ENCODE measurements around the gene SYCP2.

Gene SYCP2

GRCh38 chr20:59825944-59826759 is 107.3 kb downstream of the SYCP2 start:
- no peak overlapping the region for H3K4me3 ChIP-seq
- peak overlapping the region in 1 of 21 experiments; percentile 31 for H3K27ac ChIP-seq

GRCh38 chr20:59825563-59825920 is 107.9 kb downstream of the SYCP2 start:
- H3K27ac ChIP-seq = no peak overlapping the region

DNA sequence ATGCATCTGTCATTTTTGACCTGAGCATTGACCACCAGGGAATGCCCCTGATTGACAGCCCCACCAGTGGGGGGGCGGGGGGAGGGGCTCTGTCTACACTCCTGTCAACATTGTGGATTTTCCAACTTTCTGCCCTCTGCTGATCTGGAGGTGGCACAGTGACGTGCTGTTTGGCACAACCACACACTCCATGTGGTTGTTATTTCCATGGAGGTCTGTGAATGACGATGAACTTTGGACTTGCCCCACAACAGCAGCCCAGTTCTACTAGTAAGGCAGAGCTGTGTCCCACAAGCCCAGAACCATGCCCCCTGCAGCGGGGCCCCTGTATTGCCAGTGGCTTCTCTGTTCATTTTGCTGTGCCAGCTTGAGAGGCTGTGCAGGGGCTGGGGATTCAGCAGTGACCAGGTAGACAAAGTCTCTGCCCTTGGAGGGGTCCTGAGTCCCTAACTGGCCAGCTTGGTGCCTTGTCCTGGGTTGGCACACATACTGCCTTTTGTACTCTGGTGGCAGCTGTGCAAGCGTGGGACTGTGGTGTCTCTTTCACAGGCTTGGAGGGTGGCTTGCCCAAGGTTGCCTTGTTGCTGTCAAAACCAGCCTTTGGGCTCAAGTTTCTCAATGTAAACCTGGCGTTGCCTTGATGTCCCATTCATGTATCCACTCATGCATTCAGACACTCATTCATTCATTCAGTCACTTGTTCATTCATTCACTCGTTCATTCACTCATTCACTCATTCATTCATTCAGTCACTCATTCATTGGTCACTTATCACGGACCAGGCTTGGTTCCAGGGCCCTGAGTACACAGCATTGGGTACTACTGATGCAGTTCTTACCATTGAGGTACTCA is 108.5 kb downstream of the SYCP2 start:
- Histone ChIP-seq H3K4me3 (no peak overlapping the region), H3K27ac (no peak overlapping the region)

More at GRCh38 chr20:59825563-59825920, 107.9 kb downstream of the SYCP2 start:
- no peak overlapping the region for H3K4me3 ChIP-seq

- Histone ChIP-seq H3K27ac (no peak overlapping the region), H3K4me3 (no peak overlapping the region)
These were observed 109.8 kb downstream of the SYCP2 start for GRCh38 chr20:59823491-59824259.

DNA sequence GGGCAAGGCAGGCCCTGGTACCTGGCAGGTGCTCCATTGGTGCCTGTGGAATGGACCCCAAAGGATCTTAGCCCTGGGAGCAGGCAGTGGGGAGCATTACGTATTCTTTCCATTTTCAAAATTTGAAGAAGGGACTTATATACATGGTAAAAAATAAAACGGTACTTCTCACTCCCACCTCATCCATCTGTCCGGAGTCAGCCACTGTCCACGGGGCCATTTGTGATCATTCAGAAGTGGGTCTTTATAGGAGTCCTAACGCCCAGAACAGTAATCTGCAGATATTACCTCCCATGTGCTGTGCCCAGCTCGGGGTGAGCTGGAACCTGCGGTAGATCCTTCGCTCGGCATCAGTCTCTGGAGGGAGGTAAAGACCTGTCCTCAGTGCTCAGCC is 110.4 kb downstream of the SYCP2 start:
- H3K4me3 ChIP-seq = no peak overlapping the region
- H3K27ac ChIP-seq = no peak overlapping the region

DNA sequence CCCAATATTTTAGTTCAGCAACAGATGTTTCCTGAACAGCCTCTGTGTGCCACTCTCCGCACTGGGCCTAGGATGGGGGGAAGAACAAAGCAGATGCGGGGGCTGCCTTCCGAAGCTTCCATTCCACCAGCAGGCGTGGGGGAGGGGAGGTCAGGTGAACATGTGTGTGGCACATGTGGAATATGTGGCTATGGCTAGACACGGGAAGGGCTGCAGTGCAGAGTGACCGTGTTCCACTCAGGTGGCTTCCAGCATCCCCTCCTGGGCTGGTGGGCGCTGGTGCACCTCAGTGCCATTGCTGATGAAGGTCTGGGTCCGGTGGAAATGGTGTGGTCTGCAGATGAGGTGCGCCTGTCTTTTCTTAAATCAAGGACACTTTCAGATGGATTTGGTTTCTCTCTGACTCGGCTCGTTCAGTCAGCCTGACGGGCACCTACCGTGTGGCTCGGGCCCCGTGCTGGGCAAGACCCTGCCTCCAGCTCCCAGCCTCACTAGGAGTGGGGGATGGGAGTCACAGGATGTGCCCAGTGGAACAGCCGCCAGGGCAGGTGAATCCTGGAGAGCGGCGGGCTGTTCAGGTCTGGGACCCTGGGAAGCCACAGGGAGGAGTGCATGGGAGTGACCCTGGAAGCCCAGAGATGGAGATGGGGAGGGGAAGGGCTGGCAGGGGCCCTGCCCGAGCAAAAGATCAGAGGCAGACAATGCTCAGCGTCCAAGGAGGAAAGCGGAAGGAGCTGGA is 111.0 kb downstream of the SYCP2 start:
- H3K27ac ChIP-seq = no peak overlapping the region
- no peak overlapping the region for H3K4me3 ChIP-seq

GRCh38 chr20:59821788-59822187 is 111.6 kb downstream of the SYCP2 start:
- Histone ChIP-seq H3K27ac (no peak overlapping the region), H3K4me3 (no peak overlapping the region)

DNA sequence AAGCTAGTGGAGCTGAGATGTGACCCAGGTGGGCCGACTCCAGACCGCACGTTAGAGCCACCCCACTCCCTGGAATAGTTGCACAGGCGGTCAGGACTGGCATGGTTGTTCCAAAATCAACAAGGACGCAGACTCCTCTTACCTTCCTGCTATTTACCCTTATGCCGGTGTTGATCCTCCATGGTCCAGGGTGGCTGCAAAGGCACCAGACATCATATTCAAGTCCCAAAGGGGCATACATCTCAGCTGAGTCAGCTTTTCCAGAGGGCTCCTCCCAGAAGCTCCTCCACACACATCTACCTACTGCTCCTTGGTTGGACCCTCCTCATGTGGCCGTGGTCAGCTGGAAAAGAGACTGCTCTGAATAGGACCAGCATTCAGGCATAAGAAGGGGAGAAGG is 112.2 kb downstream of the SYCP2 start:
- H3K27ac ChIP-seq = no peak overlapping the region
- H3K4me3 ChIP-seq = no peak overlapping the region

DNA sequence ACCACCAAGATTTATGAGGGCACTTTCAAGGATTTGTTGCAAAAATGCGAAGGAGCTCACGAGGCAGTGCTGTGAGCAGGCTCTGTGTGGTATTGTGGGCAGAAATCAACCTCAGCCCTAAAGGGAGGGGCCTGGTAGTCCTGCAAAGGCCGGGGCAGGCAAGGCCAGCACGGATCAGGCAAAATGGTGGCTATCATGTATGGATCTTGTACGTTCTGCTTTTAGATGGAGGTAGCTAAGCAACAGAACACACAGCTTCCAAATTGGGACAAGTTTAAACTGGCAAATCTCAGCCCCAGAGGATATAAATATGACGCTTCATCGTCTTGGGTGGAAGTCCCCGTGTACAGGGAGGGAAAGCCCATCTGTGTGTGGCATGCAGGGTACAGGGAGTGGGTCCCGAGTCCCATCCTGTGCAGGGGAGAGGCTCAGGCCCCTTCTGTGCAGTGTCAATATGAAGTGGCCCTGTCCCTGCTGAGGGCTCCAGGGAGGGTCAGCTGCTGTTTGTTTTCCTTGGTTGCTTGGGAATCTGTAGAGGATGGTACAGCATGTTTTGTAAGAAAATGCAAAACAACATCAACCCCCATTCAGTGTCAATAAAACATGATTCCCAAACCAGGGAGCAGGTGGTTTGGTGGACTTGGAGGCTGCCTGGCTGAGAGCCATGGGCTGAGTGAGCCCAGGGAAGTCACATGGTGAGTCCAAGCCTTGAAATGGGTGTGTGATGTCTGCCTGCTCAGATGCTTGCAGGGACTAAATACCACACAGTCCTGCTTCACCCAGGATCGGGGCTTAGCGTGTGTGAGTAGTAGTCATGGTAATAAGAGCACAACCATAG is 113.0 kb downstream of the SYCP2 start:
- Histone ChIP-seq H3K27ac (no peak overlapping the region), H3K4me3 (no peak overlapping the region)

GRCh38 chr20:59819496-59820203 is 113.8 kb downstream of the SYCP2 start:
- no peak overlapping the region for H3K27ac ChIP-seq
- no peak overlapping the region for H3K4me3 ChIP-seq

DNA sequence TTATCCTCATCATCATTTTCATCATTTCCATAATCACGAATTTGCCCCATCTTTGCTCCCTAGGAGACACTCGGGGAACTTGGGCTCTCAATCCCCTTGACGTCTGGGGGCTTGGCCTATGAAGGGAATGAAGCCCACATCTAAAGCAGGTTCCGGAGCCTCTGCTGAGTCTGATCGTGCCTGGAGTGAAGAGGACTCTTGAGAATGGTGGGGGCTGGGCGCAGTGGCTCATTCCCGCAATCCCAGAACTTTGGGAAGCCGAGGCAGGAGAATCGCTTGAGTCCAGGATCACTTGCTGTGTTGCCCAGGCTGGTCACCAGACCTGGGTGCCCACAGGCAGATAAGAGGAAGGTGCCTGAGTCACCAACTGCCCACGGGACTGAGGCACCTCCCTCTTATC is 114.5 kb downstream of the SYCP2 start:
- Histone ChIP-seq H3K27ac (no peak overlapping the region), H3K4me3 (no peak overlapping the region)

DNA sequence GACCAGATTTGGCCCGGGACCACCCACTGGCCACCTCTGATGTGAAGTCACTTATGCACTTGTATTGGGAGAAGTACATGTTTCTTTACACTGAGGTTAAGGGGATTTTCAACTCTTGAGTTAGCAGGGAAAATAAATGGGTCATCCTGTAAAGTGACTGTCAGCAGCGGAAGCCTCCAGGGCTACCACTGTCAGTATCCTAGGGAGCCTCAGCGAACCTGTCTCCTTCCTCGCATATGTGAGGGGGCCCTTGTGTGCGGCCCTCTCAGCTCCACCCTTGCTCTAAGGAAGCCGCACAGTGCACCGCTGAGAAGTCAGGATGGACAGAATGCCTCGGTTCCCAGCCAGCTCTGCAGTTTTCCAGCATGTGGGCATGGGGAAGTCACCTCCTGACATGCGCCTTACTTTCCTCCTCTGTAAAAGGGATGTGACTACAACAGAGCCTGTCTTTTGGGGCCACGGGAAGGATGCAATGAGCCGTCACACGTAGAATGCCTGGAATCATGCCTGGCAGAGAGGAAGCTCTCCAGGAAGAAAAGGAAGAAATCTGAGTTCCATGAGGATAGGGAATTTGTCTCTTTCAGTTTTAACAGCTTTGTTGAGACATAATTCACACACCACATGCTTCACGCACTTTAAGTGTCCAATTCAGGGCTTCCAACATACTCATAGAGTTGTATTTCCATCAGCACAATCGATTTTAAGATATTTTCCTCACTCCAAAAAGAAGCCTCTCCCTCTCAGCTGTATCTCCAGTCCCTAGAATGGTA is 115.4 kb downstream of the SYCP2 start:
- no peak overlapping the region for H3K27ac ChIP-seq
- H3K4me3 ChIP-seq = no peak overlapping the region

DNA sequence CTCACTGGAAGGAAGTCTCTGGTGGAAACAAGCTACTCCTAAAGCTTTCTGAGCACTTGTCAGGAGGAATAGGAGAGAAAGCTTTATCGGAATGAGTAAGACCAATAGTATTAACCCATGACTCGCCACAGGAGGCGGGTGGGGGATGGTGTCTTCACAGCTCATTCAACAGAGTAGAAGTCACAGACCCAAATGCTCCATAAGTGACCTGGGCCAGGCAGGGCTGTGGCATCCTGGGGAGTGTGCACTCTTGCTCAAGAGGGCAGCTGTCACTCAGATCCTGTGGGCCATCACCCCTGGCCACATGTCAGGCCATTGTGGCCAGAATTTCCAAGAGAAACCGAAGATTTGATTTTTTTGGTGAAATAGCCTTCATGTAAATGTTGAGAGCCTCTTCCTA is 116.0 kb downstream of the SYCP2 start:
- H3K27ac ChIP-seq = no peak overlapping the region
- H3K4me3 ChIP-seq = no peak overlapping the region

- no peak overlapping the region for H3K27ac ChIP-seq
- no peak overlapping the region for H3K4me3 ChIP-seq
These were observed 117.2 kb downstream of the SYCP2 start for GRCh38 chr20:59816146-59816738.

GRCh38 chr20:59814840-59815340 is 118.5 kb downstream of the SYCP2 start:
- Histone ChIP-seq H3K27ac (no peak overlapping the region), H3K4me3 (no peak overlapping the region)

GRCh38 chr20:59813948-59814839 is 119.2 kb downstream of the SYCP2 start:
- H3K4me3 ChIP-seq = no peak overlapping the region
- no peak overlapping the region for H3K27ac ChIP-seq

Data from skin epidermis (tissue), 12 donors.